Measurements from ENCODE around the gene ZNF628. TPM values are rescaled to one million over a fixed set of nuclear protein-coding genes. Genes with fewer than 3 reads are reported as not detected.

ZNF628 gene
- total and polyA plus RNA-seq, 2 of the 8 experiments (the other 6 are each of a cell fraction or from before 2014, with no cell fraction given): 1.7 to 10.8 TPM

- no peak for TF ChIP-seq CHD7 (IDR thresholded peaks at IDR 0.05; ENCODE audit: insufficient replicate concordance, low read length)
- TF ChIP-seq SIX5 (IDR thresholded peaks at IDR 0.05; ENCODE audit: low read depth, low read length): no peak
- TF ChIP-seq TBP (IDR thresholded peaks at IDR 0.05; ENCODE audit: low read depth, low read length): no peak
- no peak for TF ChIP-seq RAD21 (IDR thresholded peaks at IDR 0.05 in 1 of 2, conservative IDR thresholded peaks at IDR 0.05 in 1 of 2; ENCODE audit: low read depth in 2 of 2, low read length in 2 of 2)
- no peak for TF ChIP-seq RNF2 (IDR thresholded peaks at IDR 0.05; ENCODE audit: borderline replicate concordance, low read depth, low read length, missing control alignments, poor library complexity, severe bottlenecking)
- no peak for TF ChIP-seq TAF7 (optimal IDR thresholded peaks at IDR 0.05; ENCODE audit: borderline replicate concordance, low read depth, low read length)
- no peak for TF ChIP-seq TAF1 (IDR thresholded peaks at IDR 0.05; ENCODE audit: low read depth, low read length)
- no peak for TF ChIP-seq YY1 (IDR thresholded peaks at IDR 0.05; ENCODE audit: low read depth, low read length)
- no peak for TF ChIP-seq KDM4A (IDR thresholded peaks at IDR 0.05; ENCODE audit: low read depth, low read length, severe bottlenecking)
- TF ChIP-seq SP4 (IDR thresholded peaks at IDR 0.05; ENCODE audit: low read length): no peak
- no peak for TF ChIP-seq EGR1 (IDR thresholded peaks at IDR 0.05; ENCODE audit: borderline replicate concordance, low read depth, low read length)
- no peak for TF ChIP-seq JUN (IDR thresholded peaks at IDR 0.05; ENCODE audit: low read depth, low read length)
Measured at GRCh38 chr19:55456347-55456746, 20.1 kb upstream of the ZNF628 start (continued).
